CD4-positive, alpha-beta T cell treated with Interleukin-21 for 1 hour (primary cell): ENCODE measurements around the gene TFIP11.
A peak's percentile ranks its signal among the peaks of the same experiment; 100 is the strongest.

Experiments
- DNase-seq: peaks from one replicate; pipeline ENCODE4 v3.0.0-alpha.2; 2020

TFIP11 gene

GRCh38 chr22:26476705-26477340 lies 35.5 kb downstream of the TFIP11 start:
- DNase-seq, result no peak

- DNase-seq, result no peak
Observed at GRCh38 chr22:26474682-26475081, 37.6 kb downstream of the TFIP11 start.

- DNase-seq, result no peak
Observed at GRCh38 chr22:26471522-26471921, 40.8 kb downstream of the TFIP11 start.

GRCh38 chr22:26470807-26471206 lies 41.5 kb downstream of the TFIP11 start:
- no peak for DNase-seq

GRCh38 chr22:26466196-26466595 lies 46.1 kb downstream of the TFIP11 start:
- no peak for DNase-seq

GRCh38 chr22:26464312-26464711 lies 48.0 kb downstream of the TFIP11 start:
- no peak for DNase-seq

- DNase-seq, result no peak
Observed at GRCh38 chr22:26463688-26464087, 48.6 kb downstream of the TFIP11 start.

- DNase-seq, result no peak
Observed at GRCh38 chr22:26463101-26463661, 49.1 kb downstream of the TFIP11 start.

GRCh38 chr22:26462641-26463040 lies 49.6 kb downstream of the TFIP11 start:
- no peak for DNase-seq

- no peak for DNase-seq
Observed at GRCh38 chr22:26462051-26462450, 50.2 kb downstream of the TFIP11 start.

- peak; percentile 25 for DNase-seq
Observed at GRCh38 chr22:26461188-26461810, 51.0 kb downstream of the TFIP11 start.

GRCh38 chr22:26460202-26460601 lies 52.1 kb downstream of the TFIP11 start:
- no peak for DNase-seq

GRCh38 chr22:26457661-26458272 lies 54.5 kb downstream of the TFIP11 start:
- no peak for DNase-seq

GRCh38 chr22:26453812-26454500 lies 58.3 kb downstream of the TFIP11 start:
- no peak for DNase-seq

GRCh38 chr22:26453216-26453615 lies 59.1 kb downstream of the TFIP11 start:
- no peak for DNase-seq

- DNase-seq, result no peak
Observed at GRCh38 chr22:26452236-26453016, 59.8 kb downstream of the TFIP11 start.

GRCh38 chr22:26450453-26451185 lies 61.7 kb downstream of the TFIP11 start:
- no peak for DNase-seq

GRCh38 chr22:26448941-26449340 lies 63.3 kb downstream of the TFIP11 start:
- DNase-seq, result no peak

GRCh38 chr22:26448334-26448733 lies 63.9 kb downstream of the TFIP11 start:
- DNase-seq, result no peak

GRCh38 chr22:26447584-26448329 lies 64.5 kb downstream of the TFIP11 start:
- no peak for DNase-seq
